K562 (cell line): ENCODE results near the gene MYO6. TPM values are rescaled to one million over a fixed set of nuclear protein-coding genes. Genes with fewer than 3 reads are reported as not detected.

Source experiments
- BRD4 ChIP-seq: fragments of 200-600 bp; sonication (generic); IDR thresholded peaks from 2 replicates; pipeline ENCODE4 v1.6.1; 2017; ENCODE audit warnings: inconsistent platforms
- EGR1 ChIP-seq: fragments of 450-650 bp; conservative IDR thresholded peaks from 2 replicates; pipeline ENCODE4 v1.6.1; 2017; ENCODE audit warnings: mild to moderate bottlenecking
- ELK1 ChIP-seq: sonication (generic); formaldehyde crosslinking; IDR thresholded peaks from 2 replicates; pipeline ENCODE4 v1.8.1; 2022; ENCODE audit warnings: missing genetic modification reagents
- MLLT1 ChIP-seq, 2 experiments: fragments of 450-650 bp; IDR thresholded peaks; 2 replicates each; pipeline ENCODE4 v1.6.1; 2016
- NR4A1 ChIP-seq, 2 experiments: fragments of 250-450 bp in 1 of 2; fragments of 450-650 bp in 1 of 2; sonication (Bioruptor Pico) in 1 of 2; IDR thresholded peaks; 2 replicates each; pipeline versions ENCODE4 v1.4.0 to v1.6.1; 2016 to 2020; ENCODE audit warnings: mild to moderate bottlenecking in 2 of 2, missing compliant biosample characterization in 1 of 2, missing genetic modification characterization in 1 of 2, moderate library complexity in 1 of 2
- ZBTB12 ChIP-seq: fragments of 250-450 bp; sonication (Bioruptor Pico); IDR thresholded peaks from 2 replicates; pipeline ENCODE4 v1.4.0; 2020
- polyA plus RNA-seq, 8 experiments: library from polyadenylated mRNA; depleted of rRNA in 4 of 8; stranded (reverse) in 5 of 8; unstranded in 3 of 8; fragments of >200 nt; fragmentation: Nextera tagmentation in 2 of 8; fragmentation: Illumina TruSeq in 1 of 8; extraction: Ambion mirVana in 2 of 8; extraction: Trizol in 1 of 8; gene quantifications; 2 replicates each; pipeline versions ENCODE4 v1.2.1 to v1.2.3, GENCODE V29; 2011 to 2014; ENCODE audit warnings: inconsistent platforms in 1 of 8, missing spikeins in 1 of 8
- total RNA-seq, 7 experiments: library from RNA; depleted of rRNA in 6 of 7; stranded (reverse); fragments of >200 nt in 6 of 7; fragmentation: Illumina TruSeq in 2 of 7; extraction: Trizol in 2 of 7; gene quantifications; 2 replicates each; pipeline versions ENCODE4 v1.2.1 to v1.2.3, GENCODE V29; 2011 to 2021; ENCODE audit warnings: low replicate concordance in 1 of 7
- TF ChIP-seq, protein P1 (sequence below): sonication (generic); formaldehyde crosslinking; IDR thresholded peaks from 2 replicates; pipeline ENCODE4 v1.8.1; 2023; ENCODE audit warnings: mild to moderate bottlenecking, missing genetic modification reagents

Gene MYO6
- total and polyA plus RNA-seq, 9 of the 15 experiments (the other 6 are each of a cell fraction or from before 2014, with no cell fraction given), result 1.3 to 5.5 (median 2.7) TPM

- TF ChIP-seq ZBTB12 (CRISPR knock-in tag) (no peak), BRD4 (no peak), ELK1 (no peak), NR4A1 (CRISPR knock-in tag; IDR thresholded peaks at IDR 0.05) (no peak), NR4A1 (tag; IDR thresholded peaks at IDR 0.05) (no peak), MLLT1 (IDR thresholded peaks at IDR 0.05) (no peak), EGR1 (no peak)
- TF ChIP-seq, protein P1, sequence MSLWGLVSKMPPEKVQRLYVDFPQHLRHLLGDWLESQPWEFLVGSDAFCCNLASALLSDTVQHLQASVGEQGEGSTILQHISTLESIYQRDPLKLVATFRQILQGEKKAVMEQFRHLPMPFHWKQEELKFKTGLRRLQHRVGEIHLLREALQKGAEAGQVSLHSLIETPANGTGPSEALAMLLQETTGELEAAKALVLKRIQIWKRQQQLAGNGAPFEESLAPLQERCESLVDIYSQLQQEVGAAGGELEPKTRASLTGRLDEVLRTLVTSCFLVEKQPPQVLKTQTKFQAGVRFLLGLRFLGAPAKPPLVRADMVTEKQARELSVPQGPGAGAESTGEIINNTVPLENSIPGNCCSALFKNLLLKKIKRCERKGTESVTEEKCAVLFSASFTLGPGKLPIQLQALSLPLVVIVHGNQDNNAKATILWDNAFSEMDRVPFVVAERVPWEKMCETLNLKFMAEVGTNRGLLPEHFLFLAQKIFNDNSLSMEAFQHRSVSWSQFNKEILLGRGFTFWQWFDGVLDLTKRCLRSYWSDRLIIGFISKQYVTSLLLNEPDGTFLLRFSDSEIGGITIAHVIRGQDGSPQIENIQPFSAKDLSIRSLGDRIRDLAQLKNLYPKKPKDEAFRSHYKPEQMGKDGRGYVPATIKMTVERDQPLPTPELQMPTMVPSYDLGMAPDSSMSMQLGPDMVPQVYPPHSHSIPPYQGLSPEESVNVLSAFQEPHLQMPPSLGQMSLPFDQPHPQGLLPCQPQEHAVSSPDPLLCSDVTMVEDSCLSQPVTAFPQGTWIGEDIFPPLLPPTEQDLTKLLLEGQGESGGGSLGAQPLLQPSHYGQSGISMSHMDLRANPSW, result no peak
Observed at GRCh38 chr6:75848274-75848673, 99.2 kb downstream of the MYO6 start (continued).
